C4-2B (cell line): ENCODE data around the gene ADAP1.

Source experiments
- CTCF ChIP-seq: fragments of 450-650 bp; conservative IDR thresholded peaks from 2 replicates; pipeline ENCODE4 v1.5.1; 2017; ENCODE audit warnings: mild to moderate bottlenecking
- ZFX ChIP-seq: fragments of 450-650 bp; IDR thresholded peaks from 2 replicates; pipeline ENCODE4 v1.6.1; 2017

- TF ChIP-seq CTCF (no peak), ZFX (no peak)
Observed at GRCh38 chr7:945556-946255, 8.8 kb downstream of the ADAP1 start.
